ENCODE data around the gene B9D1. TPM values are rescaled to one million over a fixed set of nuclear protein-coding genes. Genes with fewer than 3 reads are reported as not detected.

B9D1 gene
- total and polyA plus RNA-seq, 9 of the 15 experiments (the other 6 are each of a cell fraction or from before 2014, with no cell fraction given) = 8.9 to 28.0 (median 17.9) TPM

DNA sequence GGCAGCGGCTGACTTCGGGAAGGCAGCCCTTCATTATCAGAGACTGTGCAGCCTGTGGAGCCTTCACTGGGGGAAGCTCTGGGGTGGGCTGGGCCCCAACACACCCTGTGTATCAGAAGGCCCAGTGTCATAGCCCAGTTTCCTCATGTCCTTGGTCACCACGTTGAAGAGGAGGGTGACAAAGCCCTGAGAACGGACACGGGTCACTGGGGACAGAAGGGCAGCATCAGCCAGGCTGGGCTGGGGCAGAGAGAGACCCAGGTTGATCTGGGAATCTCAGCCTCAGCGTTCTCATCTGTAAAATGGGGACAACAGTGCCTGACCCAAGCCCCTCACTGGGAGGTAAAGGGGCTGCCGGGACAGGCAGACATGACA, 19.3 kb downstream of the B9D1 start:
- H3K27ac ChIP-seq (ENCODE audit: extremely low read depth, low read depth, low read length) = no peak overlapping the region
- ChIA-PET POLR2A (interaction anchor here (1.2 kb wide), 1 partner anchor 12 kb away, joined by 3 read pairs; no protein-coding TSS in a partner anchor), CTCF (ENCODE audit: low intra/inter-chr PET ratio) (no interaction called here)
- H3K4me3 ChIP-seq = no peak overlapping the region
- TF ChIP-seq FOS (IDR thresholded peaks at IDR 0.05; ENCODE audit: extremely low read depth, insufficient read length) = no peak
- TF ChIP-seq CXXC5 (CRISPR knock-in tag; IDR thresholded peaks at IDR 0.05) = no peak
- TF ChIP-seq TCF7L2 (IDR thresholded peaks at IDR 0.05; ENCODE audit: low read depth, low read length) = no peak
- no peak for TF ChIP-seq NCOR1 (IDR thresholded peaks at IDR 0.05)
- TF ChIP-seq HDAC8 (tag; IDR thresholded peaks at IDR 0.05) = no peak
- TF ChIP-seq BCOR (IDR thresholded peaks at IDR 0.05) = peak; percentile 68
- no peak for TF ChIP-seq SMAD1 (IDR thresholded peaks at IDR 0.05; ENCODE audit: low read depth, low read length, partially characterized antibody)
- no peak for TF ChIP-seq ZBTB17 (CRISPR knock-in tag; IDR thresholded peaks at IDR 0.05)
- in situ Hi-C loops (cut with MboI) (no loop called here), intact Hi-C loops (cut with micrococcal nuclease) (no loop called here)
- no peaks in the 10 kb centered on the region; the same call in 1 of the 2 replicates for H4K20me1 ChIP-seq (replicated peaks; ENCODE audit: control insufficient read depth, insufficient read depth, low read length)
- 74% methylated on average over 5 of the region's 7 CpGs for WGBS (ENCODE audit: insufficient coverage, low coverage, missing lambda C conversion rate)
- H3K4me1 ChIP-seq (replicated peaks in 1 of 2; ENCODE audit: control insufficient read depth in 2 of 2, insufficient read depth in 2 of 2, low read length in 2 of 2) = peaks cover 22 to 47% of the 10 kb centered on the region in 2 experiments
- no peak overlapping the region for H2AFZ ChIP-seq (ENCODE audit: low read depth, low read length)
- H3K9ac ChIP-seq (ENCODE audit: insufficient read depth in 1 of 2, low read depth in 2 of 2, low read length in 2 of 2) = no peak overlapping the region
- ATAC-seq (no peak), FAIRE-seq (no peak), DNase-seq (ENCODE audit: extremely low read depth in 1 of 4, low spot score in 3 of 4) (no peak)
- H3K79me2 ChIP-seq (ENCODE audit: control insufficient read depth, insufficient read depth, low read length) = no peaks in the 10 kb centered on the region
- H3K9me1 ChIP-seq (ENCODE audit: control insufficient read depth, insufficient read depth, low read length) = no peaks in the 10 kb centered on the region
- no peaks in the 10 kb centered on the region for H3K36me3 ChIP-seq (ENCODE audit: control insufficient read depth, insufficient read depth, low read length)
- no peaks in the 10 kb centered on the region for H3K27me3 ChIP-seq (ENCODE audit: control insufficient read depth in 2 of 2, insufficient read depth in 2 of 2, low read length in 2 of 2)
- no peak overlapping the region for H3K4me2 ChIP-seq (ENCODE audit: insufficient read depth, low read length)
- H3K9me3 ChIP-seq (replicated peaks; ENCODE audit: control insufficient read depth, insufficient read depth, low read depth, low read length) = no peaks in the 10 kb centered on the region
- no TSS peak for BruUV-seq (replicated peaks)

Data from K562 (cell line).